HG02840 (cell line): ENCODE data around the gene PGGHG.
"Not testable (repeated sequence)": the region's sequence is repeated elsewhere in the genome, so short reads cannot be mapped to it uniquely, and the experiment has no call there.

Experiments
- ATAC-seq: cut with Tn5 transposase; IDR thresholded peaks from one replicate; pipeline ENCODE4 v1.9.1; 2021; ENCODE audit warnings: mild to moderate bottlenecking, moderate library complexity, moderate number of reproducible peaks; ENCODE audit not compliant: unreplicated experiment, low FRiP score

PGGHG gene

GRCh38 chr11:311013-311748 is 22.3 kb downstream of the PGGHG start:
- ATAC-seq: not testable (repeated sequence)

DNA sequence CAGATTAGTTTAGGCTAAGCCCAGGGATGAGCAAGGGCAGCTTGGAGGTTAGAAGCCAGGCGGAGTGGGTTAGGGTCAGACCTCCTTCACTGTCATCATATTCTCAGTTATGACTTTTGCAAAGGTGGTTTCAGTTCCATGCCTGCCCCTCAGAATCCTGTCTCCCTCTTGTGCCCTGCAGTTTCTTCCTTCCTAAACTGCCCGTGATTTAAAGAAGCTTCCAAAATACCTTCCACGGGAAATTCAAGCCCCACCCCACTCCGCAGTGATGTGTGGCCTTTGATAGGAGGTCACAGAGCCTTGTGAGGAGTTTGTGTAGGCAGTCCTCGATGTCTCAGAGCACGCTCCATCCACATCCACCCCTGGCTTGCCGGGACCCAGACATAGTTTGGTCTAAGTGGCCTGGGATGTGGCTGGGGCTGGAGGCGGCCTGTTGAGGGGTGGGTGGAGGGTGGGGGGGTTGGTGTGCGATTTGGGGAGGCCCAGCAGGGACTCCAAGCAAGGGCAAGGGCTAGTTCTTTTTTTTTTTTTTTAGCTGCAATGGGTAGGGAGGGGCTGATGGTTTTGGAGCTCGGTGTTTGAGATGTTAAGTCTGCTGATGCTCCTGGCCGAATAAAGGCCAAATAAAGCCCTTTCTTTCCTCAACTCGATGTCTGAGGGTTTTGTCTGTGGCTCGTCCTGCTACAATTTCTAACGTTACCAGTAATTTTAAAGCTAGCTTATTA is 23.3 kb downstream of the PGGHG start:
- no peak for ATAC-seq

DNA sequence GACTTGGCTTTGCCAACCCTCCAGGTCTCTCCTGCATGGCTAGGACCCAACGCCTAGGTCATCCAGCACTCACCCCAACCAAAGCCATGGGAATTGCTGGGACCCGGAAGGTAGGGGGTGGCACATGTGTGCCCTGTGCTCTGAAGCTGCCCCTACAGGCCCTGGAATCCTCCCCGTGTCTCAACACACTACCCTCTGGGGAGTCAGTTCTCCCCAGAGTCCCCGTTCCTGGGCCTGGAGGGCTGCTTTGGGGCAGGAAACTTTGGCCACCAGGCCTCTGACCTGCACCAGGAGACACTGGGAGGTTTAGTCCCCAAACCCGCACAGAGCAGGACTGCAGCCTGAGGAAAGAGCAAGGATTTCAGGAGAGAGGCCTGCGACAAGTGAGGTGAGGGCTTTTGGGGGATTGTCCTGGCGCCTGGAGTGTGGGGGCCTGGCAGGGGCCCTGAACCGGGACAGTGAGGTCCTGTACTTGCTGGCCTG is 24.4 kb downstream of the PGGHG start:
- ATAC-seq: no peak

- no peak for ATAC-seq
Measured at GRCh38 chr11:313787-314553, 25.0 kb downstream of the PGGHG start, which contains the start of gene IFITM1. Gene IFITM1, plus strand, starts transcription at chr11:314040. Its CDS starts 131 bp downstream, at chr11:314171.

DNA sequence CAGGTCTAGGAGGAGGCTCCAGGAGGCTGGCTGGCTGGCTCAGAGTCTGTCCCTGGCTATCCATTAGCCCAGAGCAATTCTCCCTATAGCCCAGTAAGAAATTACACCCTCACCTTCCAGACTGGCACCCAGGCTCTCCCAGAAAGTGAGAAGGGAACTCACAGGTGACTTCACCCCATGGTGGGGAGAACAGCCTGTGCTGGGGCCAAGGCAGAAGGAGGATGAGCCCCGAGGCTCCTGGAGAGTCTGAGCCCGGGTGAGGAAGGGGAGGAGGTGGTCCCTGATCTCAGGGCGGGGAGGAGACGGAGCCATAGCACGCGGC is 25.6 kb downstream of the PGGHG start:
- not testable (repeated sequence) for ATAC-seq

GRCh38 chr11:315051-315481 is 26.1 kb downstream of the PGGHG start:
- no peak for ATAC-seq

GRCh38 chr11:315516-315994 is 26.6 kb downstream of the PGGHG start:
- ATAC-seq: no peak

- no peak for ATAC-seq
Measured at GRCh38 chr11:316031-316701, 27.2 kb downstream of the PGGHG start.

DNA sequence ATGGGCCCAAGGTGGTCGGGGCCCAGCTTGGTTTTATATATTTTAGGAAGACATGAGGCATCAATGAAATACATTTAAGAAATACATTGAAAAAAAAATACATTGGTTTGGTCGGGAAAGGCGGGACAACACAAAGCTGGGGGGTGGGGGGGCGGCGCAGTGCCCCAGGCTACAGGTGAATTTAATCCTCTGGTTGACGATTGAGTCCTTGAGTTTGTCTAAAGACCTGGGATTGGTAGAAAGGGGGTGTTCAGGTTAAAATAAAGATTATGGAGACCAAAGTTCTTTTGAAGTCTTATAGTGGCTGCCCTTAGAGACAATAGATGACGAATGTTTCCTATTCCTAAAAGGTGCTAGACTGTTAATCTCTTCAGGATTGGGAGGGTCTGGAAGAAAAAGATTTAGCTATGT is 28.0 kb downstream of the PGGHG start:
- no peak for ATAC-seq

DNA sequence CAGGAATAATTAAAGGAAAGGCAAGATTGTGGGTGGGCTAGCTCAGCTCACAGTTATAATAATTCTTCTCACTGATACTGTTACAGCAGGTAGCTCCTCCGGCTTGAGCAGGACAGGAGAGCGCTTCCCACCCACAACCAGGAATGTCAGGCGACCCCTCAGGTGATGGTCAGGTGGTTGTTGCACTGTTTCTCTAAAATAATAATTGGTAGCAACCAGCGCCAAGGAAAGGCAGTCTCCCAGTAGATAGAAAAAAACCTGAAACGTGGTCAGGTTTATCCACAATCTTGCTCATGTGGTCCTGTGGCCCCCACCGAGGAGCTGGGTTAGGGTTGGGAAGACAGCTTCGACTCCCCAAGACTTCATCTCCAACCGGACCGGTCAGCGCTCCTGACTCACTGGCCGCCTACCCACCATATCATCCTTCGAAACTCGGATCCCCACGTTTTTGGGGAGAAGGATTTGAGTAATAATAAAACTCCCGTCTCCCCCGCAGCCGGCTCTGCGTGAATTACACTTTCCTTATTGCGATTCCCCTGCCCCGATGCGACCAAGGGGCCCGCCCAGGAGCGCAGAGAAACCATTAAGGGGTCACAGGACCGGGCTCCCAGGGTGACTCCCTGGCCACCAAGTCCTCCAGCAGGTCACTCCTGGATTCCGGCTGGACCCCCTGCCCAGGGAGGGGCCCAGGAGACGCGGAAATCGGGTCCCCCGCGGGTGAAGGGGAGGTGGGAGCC is 28.9 kb downstream of the PGGHG start:
- ATAC-seq: not testable (repeated sequence)

- not testable (repeated sequence) for ATAC-seq
Measured at GRCh38 chr11:318405-319120, 29.6 kb downstream of the PGGHG start.

GRCh38 chr11:319121-319887 is 30.4 kb downstream of the PGGHG start:
- not testable (repeated sequence) for ATAC-seq

GRCh38 chr11:319888-320273 is 31.0 kb downstream of the PGGHG start:
- ATAC-seq: not testable (repeated sequence)

- ATAC-seq: no peak
Measured at GRCh38 chr11:324156-324555, 35.2 kb downstream of the PGGHG start.

DNA sequence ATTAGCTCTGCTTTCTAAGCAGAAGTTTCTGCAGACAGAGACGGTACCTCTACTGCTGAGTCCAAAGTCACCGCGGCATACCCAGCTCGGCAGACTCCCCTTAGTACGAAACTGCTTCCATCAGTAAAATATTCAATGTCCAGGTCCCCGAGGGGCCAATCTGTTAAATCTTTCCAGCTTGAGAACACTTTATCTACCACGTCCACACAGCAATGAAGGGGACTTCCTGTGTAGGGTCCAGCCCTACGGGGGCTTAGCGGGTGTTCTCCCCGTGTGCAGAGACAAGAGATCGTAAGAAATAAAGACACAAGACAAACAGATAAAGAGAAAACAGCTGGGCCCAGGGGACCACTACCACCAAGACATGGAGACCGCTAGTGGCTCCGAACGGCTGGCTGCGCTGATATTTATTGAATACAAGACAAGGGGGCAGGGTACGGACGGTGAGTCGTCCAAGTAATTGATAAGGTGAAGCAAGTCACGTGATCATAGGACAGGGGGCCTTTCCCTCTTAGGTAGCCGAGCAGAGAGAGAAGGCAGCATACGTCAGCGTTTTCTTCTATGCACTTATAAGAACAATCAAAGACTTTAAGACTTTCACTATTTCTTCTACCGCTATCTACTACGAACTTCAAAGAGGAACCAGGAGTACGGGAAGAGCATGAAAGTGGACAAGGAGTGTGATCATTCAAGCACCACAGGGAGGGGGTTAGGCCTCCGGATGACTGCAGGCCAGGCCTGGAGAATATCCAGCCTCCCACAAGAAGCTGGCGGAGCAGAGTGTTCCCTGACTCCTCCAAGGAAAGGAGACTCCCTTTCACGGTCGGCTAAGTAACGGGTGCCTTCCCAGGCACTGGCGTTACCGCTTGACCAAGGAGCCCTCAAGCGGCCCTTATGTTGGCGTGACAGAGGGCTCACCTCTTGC is 35.9 kb downstream of the PGGHG start:
- not testable (repeated sequence) for ATAC-seq

DNA sequence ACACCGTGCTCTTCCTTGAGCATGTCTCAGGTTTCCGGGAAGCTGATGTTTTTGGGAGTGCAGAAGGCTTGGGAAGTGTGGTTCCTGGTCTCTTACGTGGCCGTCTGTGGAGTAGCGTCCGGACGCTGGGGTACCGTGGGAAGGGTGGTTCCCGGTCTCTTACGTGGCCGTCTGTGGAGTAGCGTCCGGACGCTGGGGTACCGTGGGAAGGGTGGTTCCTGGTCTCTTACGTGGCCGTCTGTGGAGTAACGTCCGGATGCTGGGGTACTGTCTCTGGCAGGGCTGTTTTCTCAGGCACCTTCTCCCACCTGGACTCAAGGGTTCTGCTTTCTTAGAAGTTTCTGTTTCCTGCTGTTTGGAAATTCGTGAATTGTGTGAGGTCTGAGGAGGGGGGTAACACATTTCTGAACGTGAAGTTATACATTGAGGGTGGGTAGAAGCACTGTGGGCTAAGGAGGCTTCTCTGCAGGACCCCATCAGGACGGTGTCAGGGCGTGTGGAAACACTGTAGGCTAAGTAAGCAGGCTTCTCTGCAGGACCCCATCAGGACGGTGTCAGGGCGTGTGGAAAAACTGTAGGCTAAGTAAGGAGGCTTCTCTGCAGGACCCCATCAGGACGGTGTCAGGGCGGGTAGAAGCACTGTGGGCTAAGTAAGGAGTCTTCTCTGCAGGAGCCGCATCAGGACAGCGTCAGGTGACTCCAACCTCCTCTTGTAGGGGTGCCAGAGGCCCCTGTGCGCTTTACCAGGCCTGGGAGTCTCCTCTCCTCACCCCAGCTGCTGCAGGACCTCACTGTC is 37.1 kb downstream of the PGGHG start:
- ATAC-seq: no peak

GRCh38 chr11:326592-326841 is 37.6 kb downstream of the PGGHG start:
- ATAC-seq: no peak
